Prostate gland (tissue), 2 donors: ENCODE measurements around the gene CLVS2.

Source experiments
- CTCF ChIP-seq, 4 experiments: fragments of 200-600 bp in 2 of 4; fragments of 450-650 bp in 2 of 4; sonication (generic) in 2 of 4; IDR thresholded peaks; 1 replicate in 3 of 4; 2 replicates in 1 of 4; pipeline ENCODE4 v1.5.1; 2016 to 2019; ENCODE audit warnings: antibody characterized with exemption in 4 of 4, mild to moderate bottlenecking in 2 of 4, moderate library complexity in 2 of 4
- POLR2A ChIP-seq: fragments of 450-650 bp; IDR thresholded peaks from one replicate; pipeline ENCODE4 v1.6.1; 2016; ENCODE audit warnings: antibody characterized with exemption, mild to moderate bottlenecking

DNA sequence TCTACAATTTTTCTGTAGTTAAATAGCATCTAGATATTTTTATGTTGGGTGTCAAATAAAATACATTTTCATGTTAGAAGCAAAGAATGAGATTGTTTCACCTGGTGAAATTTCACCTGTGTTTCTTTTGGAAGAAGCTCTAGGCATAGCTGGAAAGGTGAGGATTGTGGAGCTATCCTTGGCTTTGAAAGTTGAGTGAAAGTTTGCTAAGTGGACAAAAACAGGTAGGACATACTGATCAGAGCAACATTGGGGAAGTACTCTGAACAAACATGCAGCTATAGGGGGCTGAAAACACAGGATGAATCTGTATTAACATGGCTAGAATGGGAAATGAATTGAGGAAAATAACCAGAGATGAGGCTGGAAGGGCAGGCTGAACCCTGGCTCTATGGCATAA lies 18.8 kb downstream of the CLVS2 start:
- no peak for TF ChIP-seq CTCF (IDR thresholded peaks at IDR 0.05)
- no peak for TF ChIP-seq POLR2A
